Amniotic epithelial cell (primary cell): ENCODE measurements around the gene GPT2.

Experiments
- DNase-seq: peaks from one replicate; pipeline ENCODE4 v3.0.0-alpha.2; 2010; ENCODE audit warnings: low read depth

GPT2 gene

GRCh38 chr16:46898006-46898405, 13.8 kb downstream of the GPT2 start:
- DNase-seq, result no peak

DNA sequence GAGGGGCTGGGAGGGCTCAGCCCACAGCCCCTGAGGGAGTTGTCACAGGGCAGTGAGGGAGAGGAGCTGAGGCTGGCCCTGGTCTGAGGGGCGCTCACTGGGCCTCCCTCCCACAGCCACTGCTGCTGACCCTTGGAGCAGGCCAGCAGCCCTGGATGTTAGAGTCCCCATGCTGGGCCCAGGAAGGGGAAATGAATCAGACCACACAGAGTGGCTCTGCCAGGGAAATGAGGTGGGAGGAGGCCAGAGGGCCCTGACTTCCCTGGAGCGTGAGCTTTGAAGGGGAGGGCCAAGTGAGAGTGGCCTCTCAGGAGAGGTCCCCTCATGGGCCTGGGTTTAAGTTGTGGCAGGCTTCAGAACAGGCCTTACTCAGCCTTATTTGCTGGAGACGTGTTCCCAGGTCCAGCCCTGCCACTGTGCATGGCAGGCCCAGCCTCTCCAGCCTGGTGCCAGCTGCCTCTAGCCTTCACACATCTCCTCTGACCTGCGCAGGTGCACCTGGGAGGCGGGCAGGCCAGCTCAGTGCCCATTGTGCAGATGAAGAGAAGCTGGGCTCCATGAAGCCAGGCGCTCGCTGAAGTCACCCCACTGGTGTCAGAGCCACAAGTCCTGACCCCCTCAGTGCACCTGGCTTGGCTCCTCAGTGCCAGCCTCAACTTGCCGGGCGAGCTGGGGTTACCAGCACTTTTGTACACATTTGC, 15.4 kb downstream of the GPT2 start:
- no peak for DNase-seq

DNA sequence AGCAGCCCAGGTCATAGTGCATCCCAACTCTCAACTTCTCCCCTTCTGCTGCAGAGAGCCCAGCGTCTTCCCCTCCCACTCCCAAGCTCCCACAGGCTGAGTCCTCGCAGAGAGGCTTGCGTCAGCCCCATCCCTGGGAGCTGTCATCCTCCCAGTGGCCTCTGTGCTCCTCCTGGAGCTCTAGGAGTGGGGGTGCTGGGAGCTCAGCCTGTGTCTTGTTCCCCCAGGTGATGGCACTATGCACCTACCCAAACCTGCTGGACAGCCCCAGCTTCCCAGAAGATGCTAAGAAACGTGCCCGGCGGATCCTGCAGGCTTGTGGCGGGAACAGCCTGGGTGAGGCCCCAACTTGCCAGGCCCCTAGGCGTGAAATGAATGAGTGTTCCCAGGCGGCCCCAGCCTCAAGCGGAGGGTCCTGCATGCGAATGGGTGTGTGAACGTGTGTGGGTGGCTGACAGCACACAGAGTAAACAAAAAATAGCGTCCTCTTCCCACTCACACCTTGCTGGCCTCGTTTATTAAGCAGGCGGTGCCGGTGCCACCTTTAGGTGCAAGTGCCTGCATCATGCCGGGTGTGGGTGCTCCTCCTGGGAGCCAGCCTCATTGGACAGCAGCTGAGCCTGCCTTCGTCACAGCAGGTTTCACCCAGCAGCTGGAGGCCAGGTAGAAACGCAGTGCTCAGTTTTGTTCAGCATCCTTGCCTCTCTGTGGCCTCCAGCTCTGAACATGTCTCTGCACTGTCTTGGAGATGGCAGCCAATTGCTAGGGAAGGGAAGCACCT, 16.5 kb downstream of the GPT2 start:
- DNase-seq, result no peak

DNA sequence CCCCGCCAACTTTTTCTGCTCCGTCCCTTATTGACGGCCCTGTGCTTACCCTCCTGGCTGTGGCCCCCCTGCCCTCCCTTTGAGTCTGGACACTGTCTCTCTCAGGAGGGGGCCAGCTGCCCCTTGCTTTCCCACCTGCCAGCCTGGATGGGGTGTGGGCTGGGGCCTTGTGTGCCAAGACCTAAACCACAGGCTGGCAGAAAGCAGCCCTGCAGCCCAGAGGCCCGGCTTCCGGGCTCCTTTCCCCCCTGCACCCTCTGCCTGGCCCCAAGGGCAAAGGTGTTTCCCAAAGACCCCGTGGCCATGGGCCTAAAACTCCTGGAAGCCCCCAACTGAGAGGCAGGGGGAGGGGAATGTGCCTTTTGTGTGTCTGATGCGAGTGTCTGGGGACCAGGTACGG, 17.5 kb downstream of the GPT2 start:
- DNase-seq, result no peak

DNA sequence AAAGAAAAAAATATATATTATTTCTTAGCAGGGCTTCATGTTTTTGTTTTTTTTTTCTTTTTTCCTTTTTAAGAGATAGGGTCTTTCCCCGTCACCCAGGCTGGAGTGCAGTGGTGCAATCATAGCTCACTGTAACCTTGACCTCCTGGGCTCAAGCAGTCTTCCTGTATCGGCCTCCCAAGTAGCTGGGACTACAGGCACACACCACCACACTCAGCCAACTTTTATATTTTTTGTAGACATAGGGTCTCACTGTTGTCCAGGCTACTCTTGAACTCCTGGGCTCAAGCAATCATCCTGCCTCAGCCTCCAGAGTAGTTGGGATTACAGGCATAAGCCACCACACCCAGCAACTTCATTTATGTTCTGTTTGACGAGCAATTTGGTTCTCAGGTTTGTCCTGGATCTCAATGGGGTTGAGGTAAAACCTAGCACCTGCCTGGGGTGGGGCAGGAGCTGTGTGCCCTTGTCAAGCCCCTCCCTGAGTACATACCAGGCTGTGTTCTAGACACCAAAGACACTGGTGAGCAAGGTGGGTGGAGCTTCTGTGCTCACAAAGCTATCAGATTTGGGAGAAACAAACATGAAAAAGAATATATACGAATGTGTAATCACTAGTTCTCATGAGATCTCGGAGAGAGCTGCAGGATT, 19.2 kb downstream of the GPT2 start:
- DNase-seq, result no peak

- no peak for DNase-seq
Measured at GRCh38 chr16:46904471-46904870, 20.3 kb downstream of the GPT2 start.

- no peak for DNase-seq
Measured at GRCh38 chr16:46906360-46907060, 22.3 kb downstream of the GPT2 start.

DNA sequence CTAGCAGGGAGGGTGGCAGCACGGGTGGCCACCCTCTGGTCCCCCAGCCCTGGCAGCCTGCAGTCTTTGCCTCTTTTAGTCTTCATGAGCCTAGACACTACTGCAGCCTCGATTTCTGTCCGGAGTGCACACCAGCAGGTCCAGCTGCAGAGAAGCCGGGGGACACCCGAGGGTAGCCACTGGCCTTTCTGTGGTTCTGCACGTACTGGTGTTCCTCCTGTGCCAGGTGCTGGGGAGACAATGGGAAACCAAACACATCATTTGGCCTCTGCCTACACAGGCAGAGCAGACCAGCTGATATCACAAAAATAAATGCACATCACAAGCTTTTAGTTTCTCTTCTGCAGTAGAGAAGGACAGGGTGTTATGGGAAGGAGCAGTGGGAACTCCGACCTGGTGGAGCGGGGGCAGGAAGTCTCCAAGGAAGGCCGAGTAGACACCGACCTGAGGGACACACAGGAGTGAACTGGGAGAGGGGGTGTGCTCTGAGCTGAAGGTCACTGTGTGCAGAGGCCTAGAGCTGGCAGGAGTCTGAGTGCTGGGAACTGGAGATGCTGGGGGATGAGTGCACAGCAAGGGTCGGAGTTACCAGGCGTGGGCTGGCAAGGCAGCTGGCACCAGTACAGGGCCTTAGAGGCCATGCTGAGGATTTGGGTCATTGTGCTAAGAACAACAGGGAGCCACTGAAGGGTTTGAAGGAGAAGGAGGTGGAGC, 23.1 kb downstream of the GPT2 start:
- no peak for DNase-seq

GRCh38 chr16:46908540-46909372, 24.6 kb downstream of the GPT2 start:
- DNase-seq, result peak; percentile 53

GRCh38 chr16:46911038-46911437, 26.9 kb downstream of the GPT2 start:
- DNase-seq, result no peak

DNA sequence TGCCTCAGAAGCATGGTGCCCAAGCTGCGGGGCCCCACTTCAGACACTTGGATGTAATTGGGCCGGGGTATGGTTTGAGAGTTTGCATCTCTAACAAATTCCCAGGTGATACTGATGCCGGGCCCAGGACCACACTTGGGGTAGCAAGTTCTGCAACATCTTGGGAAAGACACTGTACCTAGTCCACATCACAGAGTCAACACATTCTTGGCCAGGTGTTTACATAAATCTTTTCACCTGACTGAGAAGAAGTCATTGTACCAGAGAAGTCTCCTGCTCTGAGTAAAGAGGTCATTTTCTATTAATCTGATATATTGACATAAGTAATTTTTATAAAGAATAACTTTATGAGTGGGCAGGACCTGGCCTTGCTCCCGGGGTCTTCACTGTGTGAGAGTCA, 27.5 kb downstream of the GPT2 start:
- DNase-seq, result no peak

DNA sequence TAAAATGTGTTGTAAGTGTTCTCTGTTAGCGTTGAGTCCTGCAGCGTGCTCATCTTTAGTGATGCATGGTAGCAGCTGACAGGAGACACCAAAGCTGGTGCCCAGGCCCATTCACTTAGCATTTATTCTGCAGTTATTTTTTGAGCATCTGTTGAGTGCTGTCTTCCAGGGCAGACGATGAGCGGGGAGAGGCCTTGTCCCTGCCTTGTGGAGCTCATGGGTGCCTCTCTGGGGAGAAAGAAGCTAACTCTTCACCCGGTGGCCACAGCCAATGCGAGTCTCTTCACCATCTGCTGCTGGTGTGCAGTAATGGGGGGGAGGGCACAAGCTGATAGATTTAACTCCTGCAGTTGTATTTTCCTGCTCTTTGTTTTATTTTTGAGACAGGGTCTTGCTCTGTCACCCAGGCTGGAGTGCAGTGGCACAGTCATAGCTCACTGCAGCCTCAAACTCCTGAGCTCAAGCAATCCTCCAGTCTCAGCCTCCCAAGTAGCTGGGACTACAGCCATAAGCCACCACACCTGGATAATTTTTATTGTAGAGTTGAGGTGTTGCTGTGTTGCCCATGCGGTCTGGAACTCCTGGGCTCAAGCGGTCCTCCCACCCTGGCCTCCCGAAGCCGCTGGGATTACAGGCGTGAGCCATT, 30.5 kb downstream of the GPT2 start:
- DNase-seq, result no peak

- no peak for DNase-seq
Measured at GRCh38 chr16:46915483-46916025, 31.4 kb downstream of the GPT2 start.

DNA sequence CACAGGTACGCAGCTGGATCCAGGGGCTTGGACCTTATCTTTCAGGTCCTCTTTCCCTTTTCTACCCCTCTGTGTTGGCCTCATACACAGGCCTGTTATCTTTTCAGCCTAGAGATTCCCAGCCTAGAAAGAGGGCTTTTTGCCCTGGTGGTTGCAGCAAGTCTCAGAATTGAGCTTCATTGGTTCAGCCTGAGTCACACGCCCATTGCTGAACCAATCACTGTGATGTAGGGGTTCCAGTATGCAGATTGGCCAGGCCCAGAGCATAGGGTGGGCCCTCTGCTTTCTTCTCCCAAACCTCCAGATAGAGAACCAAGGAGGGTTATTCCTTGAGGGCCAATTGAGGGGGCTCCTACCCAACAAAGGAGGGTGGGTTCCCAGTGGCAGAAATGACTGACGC, 32.8 kb downstream of the GPT2 start:
- DNase-seq, result peak; percentile 25

DNA sequence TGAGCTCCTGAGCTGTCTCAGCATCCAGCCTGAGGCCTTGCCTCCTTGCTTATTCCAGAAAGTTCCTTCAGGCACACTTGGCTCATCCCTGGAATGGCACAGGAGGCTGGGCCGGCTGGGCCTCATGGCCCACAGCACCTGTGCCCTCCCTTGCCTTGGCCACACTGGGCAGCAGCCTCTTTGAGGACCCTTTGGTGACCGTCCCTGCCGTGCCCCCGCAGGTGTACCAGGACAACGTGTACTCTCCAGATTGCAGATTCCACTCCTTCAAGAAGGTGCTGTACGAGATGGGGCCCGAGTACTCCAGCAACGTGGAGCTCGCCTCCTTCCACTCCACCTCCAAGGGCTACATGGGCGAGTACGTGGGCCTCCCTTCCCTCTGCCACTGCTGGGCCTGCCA, 34.2 kb downstream of the GPT2 start:
- no peak for DNase-seq

GRCh38 chr16:46918905-46919792, 35.0 kb downstream of the GPT2 start:
- DNase-seq, result no peak

- no peak for DNase-seq
Measured at GRCh38 chr16:46920402-46921068, 36.4 kb downstream of the GPT2 start.

- DNase-seq, result no peak
Measured at GRCh38 chr16:46922239-46922638, 38.1 kb downstream of the GPT2 start.
